Lung (tissue), 12 donors: ENCODE results near the gene CENPK. TPM values are rescaled to one million over a fixed set of nuclear protein-coding genes. Genes with fewer than 3 reads are reported as not detected.
"Not testable (repeated sequence)": the region's sequence is repeated elsewhere in the genome, so short reads cannot be mapped to it uniquely, and the experiment has no call there.

Experiments used
- ATAC-seq: fragments of 200-7000 bp; cut with Tn5 transposase; one replicate; pipeline ENCODE4 v1.9.1; 2020; ENCODE audit warnings: moderate number of reproducible peaks; ENCODE audit not compliant: insufficient read depth, low FRiP score
- DNase-seq, 3 donors: peaks; one replicate each; pipeline ENCODE4 v3.0.0-alpha.2; 2013 to 2017
- H3K27ac ChIP-seq, 2 donors: one replicate each; pipeline ENCODE4 v1.5.1; 2013; ENCODE audit warnings: mild to moderate bottlenecking in 2 of 2, moderate library complexity in 2 of 2, control low read depth in 1 of 2, inconsistent platforms in 1 of 2, low read depth in 1 of 2, low read length in 1 of 2
- H3K27me3 ChIP-seq, 3 donors: one replicate each; pipeline ENCODE4 v1.5.1; 2013; ENCODE audit warnings: low read length in 2 of 3; ENCODE audit not compliant: control insufficient read depth in 3 of 3, insufficient read depth in 3 of 3
- H3K36me3 ChIP-seq, 4 donors: one replicate each; pipeline ENCODE4 v1.5.1; 2013; ENCODE audit warnings: low read length in 4 of 4, mild to moderate bottlenecking in 1 of 4, moderate library complexity in 1 of 4; ENCODE audit not compliant: control insufficient read depth in 4 of 4, insufficient read depth in 4 of 4
- H3K4me1 ChIP-seq, 5 donors: one replicate each; pipeline ENCODE4 v1.5.1; 2013; ENCODE audit warnings: low read length in 5 of 5, mild to moderate bottlenecking in 2 of 5, moderate library complexity in 1 of 5; ENCODE audit not compliant: control insufficient read depth in 5 of 5, insufficient read depth in 5 of 5
- H3K4me3 ChIP-seq: one replicate; pipeline ENCODE4 v1.5.1; 2013; ENCODE audit warnings: mild to moderate bottlenecking, control low read depth, moderate library complexity
- H3K9ac ChIP-seq, 2 donors: one replicate each; pipeline ENCODE4 v1.5.1; 2013; ENCODE audit warnings: low read length in 2 of 2, control low read depth in 1 of 2; ENCODE audit not compliant: insufficient read depth in 1 of 2
- H3K9me3 ChIP-seq, 4 donors: one replicate each; pipeline ENCODE4 v1.5.1; 2013; ENCODE audit warnings: low read length in 3 of 4, mild to moderate bottlenecking in 1 of 4, moderate library complexity in 1 of 4; ENCODE audit not compliant: control insufficient read depth in 4 of 4, insufficient read depth in 3 of 4
- WGBS, 2 donors: extraction: QIAGEN DNeasy Blood & Tissue Kit; methylation state at CpG; one replicate each; pipeline ENCODE4 v1.1.7; 2013; 5-methylcytosine and 5-hydroxymethylcytosine counted together
- polyA plus RNA-seq, 2 donors: library from polyadenylated mRNA; stranded (reverse); fragments of 200-250 nt; gene quantifications; one replicate each; pipeline ENCODE4 v1.2.1, GENCODE V29; 2013
- total RNA-seq, 2 donors: library from RNA; depleted of rRNA in 1 of 2; stranded (reverse); fragments of >200 nt in 1 of 2; gene quantifications; one replicate each; pipeline ENCODE4 v1.2.1, GENCODE V29; 2014 to 2021
- TF ChIP-seq, protein P1 (sequence below): IDR thresholded peaks from 2 replicates; pipeline ENCODE4 v1.5.1; 2012; ENCODE audit warnings: mild to moderate bottlenecking; ENCODE audit errors: control extremely low read depth, extremely low read depth
- donor health status: control.
- donor health status: control.
- donor health status: Bipolar disorder and iron deficiency.
- donor health status: healthy.
- donor health status: DM: yes; HTN: yes; CAD: no.

CENPK gene
- total and polyA plus RNA-seq, 4 donors: 1.6 to 17.1 (median 4.8) TPM

DNA sequence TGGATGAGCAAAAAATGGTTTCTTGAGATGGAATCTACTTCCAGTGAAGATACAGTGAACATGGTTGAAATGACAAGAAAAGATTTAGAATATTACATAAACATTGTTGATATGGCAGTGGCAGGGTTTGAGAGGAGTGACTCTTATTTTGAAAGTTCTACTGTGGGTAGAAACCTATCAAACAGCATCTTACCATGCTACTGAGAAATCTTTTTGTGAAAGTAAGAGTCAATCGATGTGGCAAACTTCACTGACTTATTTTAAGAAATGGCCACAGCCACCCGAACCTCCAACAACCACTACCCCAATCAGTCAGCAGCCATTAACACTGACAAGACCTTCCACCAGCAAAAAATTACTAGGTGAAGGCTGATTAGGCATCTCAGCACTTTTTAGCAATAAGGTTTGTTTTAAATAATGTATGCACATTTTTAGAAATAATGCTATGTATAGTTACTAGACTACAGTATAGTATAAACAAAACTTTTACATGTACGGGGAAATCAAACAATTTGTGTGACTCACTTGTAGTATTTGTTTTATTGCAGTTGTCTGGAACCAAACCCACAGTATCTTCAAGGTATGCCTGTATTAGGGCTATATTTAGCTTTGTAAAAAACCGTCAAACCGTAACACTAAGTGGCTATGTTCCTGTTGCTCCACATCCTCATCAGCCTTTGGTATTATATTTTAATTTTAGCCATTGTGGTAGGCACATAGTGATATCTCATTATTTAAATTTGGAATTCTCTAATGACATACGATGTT is 50.6 kb downstream of the CENPK start:
- Histone ChIP-seq H3K4me1 (no peaks in the 10 kb centered on the region), H3K36me3 (no peaks in the 10 kb centered on the region), H3K27ac (no peak overlapping the region), H3K27me3 (no peaks in the 10 kb centered on the region), H3K4me3 (no peak overlapping the region), H3K9ac (no peak overlapping the region), H3K9me3 (no peaks in the 10 kb centered on the region)
- no peak for ATAC-seq
- TF ChIP-seq, protein P1, sequence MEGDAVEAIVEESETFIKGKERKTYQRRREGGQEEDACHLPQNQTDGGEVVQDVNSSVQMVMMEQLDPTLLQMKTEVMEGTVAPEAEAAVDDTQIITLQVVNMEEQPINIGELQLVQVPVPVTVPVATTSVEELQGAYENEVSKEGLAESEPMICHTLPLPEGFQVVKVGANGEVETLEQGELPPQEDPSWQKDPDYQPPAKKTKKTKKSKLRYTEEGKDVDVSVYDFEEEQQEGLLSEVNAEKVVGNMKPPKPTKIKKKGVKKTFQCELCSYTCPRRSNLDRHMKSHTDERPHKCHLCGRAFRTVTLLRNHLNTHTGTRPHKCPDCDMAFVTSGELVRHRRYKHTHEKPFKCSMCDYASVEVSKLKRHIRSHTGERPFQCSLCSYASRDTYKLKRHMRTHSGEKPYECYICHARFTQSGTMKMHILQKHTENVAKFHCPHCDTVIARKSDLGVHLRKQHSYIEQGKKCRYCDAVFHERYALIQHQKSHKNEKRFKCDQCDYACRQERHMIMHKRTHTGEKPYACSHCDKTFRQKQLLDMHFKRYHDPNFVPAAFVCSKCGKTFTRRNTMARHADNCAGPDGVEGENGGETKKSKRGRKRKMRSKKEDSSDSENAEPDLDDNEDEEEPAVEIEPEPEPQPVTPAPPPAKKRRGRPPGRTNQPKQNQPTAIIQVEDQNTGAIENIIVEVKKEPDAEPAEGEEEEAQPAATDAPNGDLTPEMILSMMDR: no peak
- 80 to 91% methylated on average over 6 of the region's 6 CpGs for WGBS, 2 donors
- no peak for DNase-seq

DNA sequence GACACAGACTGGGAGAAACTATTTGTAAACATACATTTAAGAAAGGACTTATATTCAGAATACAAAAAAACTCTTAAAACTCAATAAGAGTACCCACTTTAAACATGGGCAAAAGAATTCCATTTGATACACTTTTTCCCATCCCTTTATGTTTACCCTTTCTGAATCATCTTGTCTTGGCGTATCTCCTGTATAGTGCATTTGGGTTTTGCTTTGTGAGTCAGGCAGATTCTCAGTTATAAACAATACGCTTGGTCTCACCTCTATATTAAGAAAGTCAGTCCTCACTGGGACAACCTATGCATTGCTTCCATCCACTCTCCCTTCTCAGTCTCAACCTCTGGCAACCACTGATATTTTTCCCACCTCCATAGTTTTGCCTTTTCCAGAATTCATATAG is 54.0 kb downstream of the CENPK start:
- Histone ChIP-seq H3K9ac (no peak overlapping the region), H3K4me3 (no peak overlapping the region), H3K27me3 (no peaks in the 10 kb centered on the region), H3K9me3 (no peaks in the 10 kb centered on the region), H3K27ac (no peak overlapping the region), H3K4me1 (no peaks in the 10 kb centered on the region), H3K36me3 (no peaks in the 10 kb centered on the region)
- ATAC-seq (no peak), DNase-seq (no peak)
- TF ChIP-seq, protein P1: no peak
- WGBS, 2 donors: 95 to 98% methylated on average over 2 of the region's 2 CpGs

DNA sequence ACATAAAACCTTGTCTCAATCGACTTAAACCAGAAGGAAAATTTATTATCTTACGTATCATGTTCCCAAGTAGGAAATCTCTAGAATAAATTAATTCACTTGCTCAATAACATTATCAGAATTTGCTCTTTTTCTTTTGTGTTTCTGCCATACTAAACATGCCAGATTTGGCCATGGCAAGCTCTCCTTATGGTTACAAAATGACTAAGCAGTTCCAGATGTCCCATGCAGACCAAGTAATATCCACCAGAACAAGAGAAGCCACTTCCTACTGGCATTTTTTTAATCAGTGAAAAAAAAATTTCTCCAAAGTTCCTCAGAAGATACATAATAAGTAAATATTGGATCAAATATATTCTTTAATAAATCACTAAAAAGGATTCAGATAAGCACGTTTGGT is 56.0 kb downstream of the CENPK start:
- H3K9me3 ChIP-seq: no peaks in the 10 kb centered on the region
- no peak overlapping the region for H3K4me3 ChIP-seq
- no peak overlapping the region for H3K9ac ChIP-seq
- DNase-seq: no peak
- no peaks in the 10 kb centered on the region for H3K36me3 ChIP-seq
- H3K4me1 ChIP-seq: no peaks in the 10 kb centered on the region
- 75 to 79% methylated on average over 3 of the region's 3 CpGs for WGBS, 2 donors
- no peak overlapping the region for H3K27ac ChIP-seq
- H3K27me3 ChIP-seq: no peaks in the 10 kb centered on the region
- no peak for ATAC-seq
- TF ChIP-seq, protein P1: no peak

DNA sequence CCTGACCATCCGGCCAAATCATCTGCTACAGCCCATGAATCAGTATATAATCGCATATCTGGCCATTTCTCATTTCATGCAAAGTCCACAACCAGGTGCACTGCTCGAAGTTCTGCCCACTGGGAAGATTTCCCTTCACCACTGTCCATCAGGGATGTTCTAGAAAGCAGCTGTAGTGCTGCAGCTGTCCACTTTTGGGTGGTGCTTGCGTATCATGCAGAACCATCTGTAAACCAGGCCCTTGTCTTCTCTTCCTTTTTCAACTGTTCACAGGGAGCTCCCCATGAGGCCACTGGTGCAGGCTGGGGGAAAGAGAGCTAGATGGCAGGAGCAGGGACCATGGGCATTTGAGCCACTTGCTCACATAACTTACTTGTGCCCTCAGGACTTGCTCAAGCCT is 73.8 kb downstream of the CENPK start:
- no peaks in the 10 kb centered on the region for H3K27me3 ChIP-seq
- H3K27ac ChIP-seq: no peak overlapping the region

DNA sequence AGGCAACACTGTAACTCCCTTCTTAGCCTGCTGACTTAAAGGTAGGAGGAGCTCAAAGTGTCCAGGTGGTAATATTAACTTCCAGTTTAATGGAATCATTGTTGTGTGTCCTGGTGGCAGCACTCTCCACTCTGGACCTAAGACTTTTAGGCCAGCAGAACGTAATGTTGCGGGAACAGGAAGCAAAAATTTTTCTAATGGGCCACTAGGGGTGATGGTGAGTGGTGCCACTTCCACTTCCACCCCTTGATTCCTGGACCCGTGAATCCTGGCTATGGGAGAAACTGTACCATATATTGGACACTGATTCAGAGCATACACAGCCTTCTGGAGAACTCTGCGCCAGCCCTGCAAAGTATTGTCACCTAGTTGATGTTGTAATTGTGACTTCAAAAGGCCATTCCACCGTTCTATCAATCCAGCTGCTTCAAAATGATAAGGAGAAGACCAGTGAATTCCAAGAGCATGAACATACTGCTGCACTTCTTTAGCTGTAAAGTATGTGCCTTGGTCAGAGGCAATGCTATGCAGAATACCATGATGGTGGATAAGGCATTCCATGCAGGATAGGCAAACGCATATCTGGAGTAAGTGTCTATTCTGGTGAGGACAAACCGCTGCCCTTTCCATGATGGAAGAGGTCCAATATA is 74.8 kb downstream of the CENPK start:
- not testable (repeated sequence) for H3K36me3 ChIP-seq, H3K4me1 ChIP-seq, H3K27me3 ChIP-seq, H3K9ac ChIP-seq, ATAC-seq, H3K27ac ChIP-seq, H3K9me3 ChIP-seq, H3K4me3 ChIP-seq, DNase-seq
- 88 to 90% methylated on average over 7 of the region's 7 CpGs for WGBS, 2 donors

More for the DNA sequence above, 73.8 kb downstream of the CENPK start:
- Histone ChIP-seq H3K9ac (no peak overlapping the region), H3K9me3 (no peaks in the 10 kb centered on the region), H3K4me1 (no peaks in the 10 kb centered on the region), H3K36me3 (no peaks in the 10 kb centered on the region), H3K4me3 (no peak overlapping the region)
- DNase-seq: no peak
- ATAC-seq: no peak
- WGBS, 2 donors: 91 to 93% methylated on average over 4 of the region's 4 CpGs
- TF ChIP-seq, protein P1: no peak
